ENCODE measurements around the gene HIPK1. TPM values are rescaled to one million over a fixed set of nuclear protein-coding genes. Genes with fewer than 3 reads are reported as not detected.
"Not testable (repeated sequence)": the region's sequence is repeated elsewhere in the genome, so short reads cannot be mapped to it uniquely, and the experiment has no call there.

HIPK1 gene
- total and polyA plus RNA-seq, 4 experiments from 2014 or later = 4.4 to 110 (median 62.1) TPM

- peak overlapping the region in 1 of 7 donors; percentile 14 for H3K27ac Mint-ChIP-seq
- CTCF ChIA-PET (ENCODE audit: partially characterized antibody) = no interaction called here
- no peaks in the 10 kb centered on the region for H3K4me1 ChIP-seq (ENCODE audit: insufficient read depth, low read length)
- no peak overlapping the region for H3K4me3 Mint-ChIP-seq
- intact Hi-C loops (cut with micrococcal nuclease) = no loop called here
- H3K36me3 ChIP-seq (ENCODE audit: insufficient read depth, low read length) = no peaks in the 10 kb centered on the region
- H3K4me3 ChIP-seq (ENCODE audit: low read length in 2 of 2) = no peak overlapping the region
- POLR2A ChIA-PET (ENCODE audit: partially characterized antibody) = no interaction called here
- H3K27me3 ChIP-seq (ENCODE audit: insufficient read depth, low read length) = no peaks in the 10 kb centered on the region
- peaks cover 0 to 3% (median 0%) of the 10 kb centered on the region in 8 donors for H3K9me3 Mint-ChIP-seq
- no peaks in the 10 kb centered on the region for H3K36me3 Mint-ChIP-seq
- H3K9me3 ChIP-seq (ENCODE audit: control insufficient read depth in 1 of 2, low read length in 2 of 2) = no peaks in the 10 kb centered on the region
- H3K27ac ChIP-seq (ENCODE audit: low read depth, low read length) = no peak overlapping the region
- no peaks in the 10 kb centered on the region for H3K4me1 Mint-ChIP-seq
- peaks cover 7 to 9% of the 10 kb centered on the region in 2 donors for H3K27me3 Mint-ChIP-seq
- no peak for DNase-seq
Observed at GRCh38 chr1:114010433-114011184, 81.5 kb downstream of the HIPK1 start.

- ChIA-PET CTCF (ENCODE audit: partially characterized antibody) (no interaction called here), POLR2A (ENCODE audit: partially characterized antibody) (no interaction called here)
- intact Hi-C loops (cut with micrococcal nuclease) = no loop called here
- Mint-ChIP-seq H3K4me1 (no peaks in the 10 kb centered on the region), H3K27ac (no peak overlapping the region), H3K4me3 (no peak overlapping the region), H3K27me3 (peaks cover 8 to 9% of the 10 kb centered on the region in 2 donors), H3K36me3 (no peaks in the 10 kb centered on the region), H3K9me3 (peaks cover 0 to 1% (median 0%) of the 10 kb centered on the region in 8 donors)
- H3K36me3 ChIP-seq (ENCODE audit: insufficient read depth, low read length) = no peaks in the 10 kb centered on the region
- no peaks in the 10 kb centered on the region for H3K4me1 ChIP-seq (ENCODE audit: insufficient read depth, low read length)
- H3K27me3 ChIP-seq (ENCODE audit: insufficient read depth, low read length) = no peaks in the 10 kb centered on the region
- no peak for DNase-seq
- no peak overlapping the region for H3K4me3 ChIP-seq (ENCODE audit: low read length in 2 of 2)
- H3K9me3 ChIP-seq (ENCODE audit: control insufficient read depth in 1 of 2, low read length in 2 of 2) = no peaks in the 10 kb centered on the region
- H3K27ac ChIP-seq (ENCODE audit: low read depth, low read length) = no peak overlapping the region
Observed at GRCh38 chr1:114011796-114012195, 82.7 kb downstream of the HIPK1 start.

- no peak overlapping the region for H3K27ac ChIP-seq (ENCODE audit: low read depth, low read length)
- CTCF ChIA-PET (ENCODE audit: partially characterized antibody) = no interaction called here
- Mint-ChIP-seq H3K4me3 (no peak overlapping the region), H3K36me3 (no peaks in the 10 kb centered on the region), H3K4me1 (no peaks in the 10 kb centered on the region), H3K27me3 (peaks cover 6 to 8% of the 10 kb centered on the region in 2 donors), H3K27ac (no peak overlapping the region), H3K9me3 (peaks cover 0 to 4% (median 1%) of the 10 kb centered on the region in 8 donors)
- intact Hi-C loops (cut with micrococcal nuclease) = no loop called here
- no peak overlapping the region for H3K4me3 ChIP-seq (ENCODE audit: low read length in 2 of 2)
- H3K4me1 ChIP-seq (ENCODE audit: insufficient read depth, low read length) = no peaks in the 10 kb centered on the region
- no peaks in the 10 kb centered on the region for H3K36me3 ChIP-seq (ENCODE audit: insufficient read depth, low read length)
- POLR2A ChIA-PET (ENCODE audit: partially characterized antibody) = no interaction called here
- H3K9me3 ChIP-seq (ENCODE audit: control insufficient read depth in 1 of 2, low read length in 2 of 2) = no peaks in the 10 kb centered on the region
- no peaks in the 10 kb centered on the region for H3K27me3 ChIP-seq (ENCODE audit: insufficient read depth, low read length)
- no peak for DNase-seq
Observed at GRCh38 chr1:114015075-114015474, 86.0 kb downstream of the HIPK1 start.

GRCh38 chr1:114019724-114020123, 90.6 kb downstream of the HIPK1 start:
- H3K4me3 Mint-ChIP-seq; H3K27me3 ChIP-seq (ENCODE audit: insufficient read depth, low read length); intact Hi-C loops (cut with micrococcal nuclease); H3K36me3 ChIP-seq (ENCODE audit: insufficient read depth, low read length); H3K9me3 Mint-ChIP-seq; H3K4me3 ChIP-seq (ENCODE audit: low read length in 2 of 2); H3K27ac Mint-ChIP-seq; DNase-seq; H3K27me3 Mint-ChIP-seq; H3K4me1 ChIP-seq (ENCODE audit: insufficient read depth, low read length); CTCF ChIA-PET (ENCODE audit: partially characterized antibody); H3K27ac ChIP-seq (ENCODE audit: low read depth, low read length); H3K9me3 ChIP-seq (ENCODE audit: control insufficient read depth in 1 of 2, low read length in 2 of 2); H3K36me3 Mint-ChIP-seq; H3K4me1 Mint-ChIP-seq; POLR2A ChIA-PET (ENCODE audit: partially characterized antibody): not testable (repeated sequence)

- H3K27me3 ChIP-seq (ENCODE audit: insufficient read depth, low read length) = no peaks in the 10 kb centered on the region
- no peaks in the 10 kb centered on the region for H3K36me3 ChIP-seq (ENCODE audit: insufficient read depth, low read length)
- no peaks in the 10 kb centered on the region for H3K9me3 ChIP-seq (ENCODE audit: control insufficient read depth in 1 of 2, low read length in 2 of 2)
- no peak overlapping the region for H3K27ac Mint-ChIP-seq
- ChIA-PET CTCF (ENCODE audit: partially characterized antibody) (no interaction called here), POLR2A (ENCODE audit: partially characterized antibody) (no interaction called here)
- no peaks in the 10 kb centered on the region for H3K4me1 ChIP-seq (ENCODE audit: insufficient read depth, low read length)
- DNase-seq = no peak
- no peak overlapping the region for H3K27ac ChIP-seq (ENCODE audit: low read depth, low read length)
- peaks cover 0 to 4% (median 1%) of the 10 kb centered on the region in 8 donors for H3K9me3 Mint-ChIP-seq
- H3K4me3 ChIP-seq (ENCODE audit: low read length in 2 of 2) = no peak overlapping the region
- intact Hi-C loops (cut with micrococcal nuclease) = no loop called here
- no peaks in the 10 kb centered on the region for H3K4me1 Mint-ChIP-seq
- H3K36me3 Mint-ChIP-seq = no peaks in the 10 kb centered on the region
- H3K27me3 Mint-ChIP-seq = peaks cover 0 to 1% of the 10 kb centered on the region in 2 donors
- H3K4me3 Mint-ChIP-seq = no peak overlapping the region
Observed at GRCh38 chr1:114021665-114022099, 92.6 kb downstream of the HIPK1 start.

- Histone ChIP-seq H3K9me3 (ENCODE audit: control insufficient read depth in 1 of 2, low read length in 2 of 2) (no peaks in the 10 kb centered on the region), H3K36me3 (ENCODE audit: insufficient read depth, low read length) (no peaks in the 10 kb centered on the region), H3K4me1 (ENCODE audit: insufficient read depth, low read length) (no peaks in the 10 kb centered on the region), H3K27me3 (ENCODE audit: insufficient read depth, low read length) (no peaks in the 10 kb centered on the region), H3K27ac (ENCODE audit: low read depth, low read length) (no peak overlapping the region), H3K4me3 (ENCODE audit: low read length in 2 of 2) (no peak overlapping the region)
- Mint-ChIP-seq H3K27ac (no peak overlapping the region), H3K4me3 (no peak overlapping the region), H3K27me3 (peaks cover 0 to 1% of the 10 kb centered on the region in 2 donors), H3K36me3 (no peaks in the 10 kb centered on the region), H3K9me3 (peaks cover 0 to 4% (median 1%) of the 10 kb centered on the region in 8 donors), H3K4me1 (no peaks in the 10 kb centered on the region)
- no peak for DNase-seq
- ChIA-PET CTCF (ENCODE audit: partially characterized antibody) (no interaction called here), POLR2A (ENCODE audit: partially characterized antibody) (no interaction called here)
- intact Hi-C loops (cut with micrococcal nuclease) = no loop called here
Observed at GRCh38 chr1:114022877-114023276, 93.8 kb downstream of the HIPK1 start.

- Histone ChIP-seq H3K4me1 (ENCODE audit: insufficient read depth, low read length) (no peaks in the 10 kb centered on the region), H3K9me3 (ENCODE audit: control insufficient read depth in 1 of 2, low read length in 2 of 2) (no peaks in the 10 kb centered on the region), H3K36me3 (ENCODE audit: insufficient read depth, low read length) (no peaks in the 10 kb centered on the region), H3K27ac (ENCODE audit: low read depth, low read length) (no peak overlapping the region), H3K4me3 (ENCODE audit: low read length in 2 of 2) (no peak overlapping the region), H3K27me3 (ENCODE audit: insufficient read depth, low read length) (no peaks in the 10 kb centered on the region)
- Mint-ChIP-seq H3K36me3 (no peaks in the 10 kb centered on the region), H3K4me3 (no peak overlapping the region), H3K27ac (no peak overlapping the region), H3K4me1 (no peaks in the 10 kb centered on the region), H3K27me3 (peaks cover 0 to 1% of the 10 kb centered on the region in 2 donors), H3K9me3 (peaks cover 0 to 4% (median 1%) of the 10 kb centered on the region in 8 donors)
- intact Hi-C loops (cut with micrococcal nuclease) = no loop called here
- CTCF ChIA-PET (ENCODE audit: partially characterized antibody) = interaction anchor here (1.0 kb wide), 1 partner anchor 12 kb away, joined by 3 read pairs; no protein-coding TSS in a partner anchor
- POLR2A ChIA-PET (ENCODE audit: partially characterized antibody) = no interaction called here
- DNase-seq = no peak
Observed at GRCh38 chr1:114023377-114023776, 94.3 kb downstream of the HIPK1 start.

Measured in CD4-positive, alpha-beta memory T cell (primary cell).